NCI-H2227 (cell line): Measurements from ENCODE around the gene PDYN.

ENCODE experiments used
- DNase-seq: peaks from one replicate; lab custom pipeline; 2025; ENCODE audit not compliant: unreplicated experiment; lab: John Stamatoyannopoulos, UW

Gene PDYN

DNA sequence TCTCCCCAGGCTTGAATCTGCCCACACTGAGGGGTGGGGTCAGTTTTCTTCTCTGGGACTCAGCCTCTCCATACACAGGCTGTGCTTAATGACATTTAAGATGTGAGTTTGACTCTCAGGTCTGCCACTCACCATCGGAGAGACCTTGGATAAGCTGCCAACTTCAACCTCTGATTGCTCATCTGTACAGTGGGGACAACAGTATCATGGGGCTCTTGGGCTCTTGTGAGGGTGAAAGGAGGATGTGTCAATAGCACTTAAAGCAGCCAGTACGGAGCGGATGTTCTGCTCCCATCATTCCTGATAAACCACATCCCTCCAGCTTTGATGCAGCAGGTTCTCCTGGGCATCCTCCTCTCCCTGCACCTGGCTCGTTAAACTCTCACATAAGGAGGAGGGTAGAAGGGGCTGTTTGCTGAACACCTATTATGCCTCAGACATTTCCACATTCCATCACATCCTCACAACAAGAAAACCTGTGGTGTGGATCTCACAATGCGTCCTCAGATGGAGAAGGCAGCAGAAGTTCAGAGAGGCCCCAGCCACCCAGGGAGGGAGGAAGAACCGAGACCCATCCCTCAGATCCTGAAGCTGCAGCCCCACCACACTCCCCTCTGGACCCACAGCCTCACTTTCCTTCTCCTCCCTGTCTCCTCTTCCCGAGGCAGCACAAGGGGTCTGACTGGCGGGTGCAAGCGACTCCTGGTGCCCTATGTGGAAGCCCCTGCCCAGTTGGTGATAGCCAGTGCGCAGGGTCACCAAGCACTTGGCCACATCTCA, 1.9 kb upstream of the PDYN start:
- no peak for DNase-seq

DNA sequence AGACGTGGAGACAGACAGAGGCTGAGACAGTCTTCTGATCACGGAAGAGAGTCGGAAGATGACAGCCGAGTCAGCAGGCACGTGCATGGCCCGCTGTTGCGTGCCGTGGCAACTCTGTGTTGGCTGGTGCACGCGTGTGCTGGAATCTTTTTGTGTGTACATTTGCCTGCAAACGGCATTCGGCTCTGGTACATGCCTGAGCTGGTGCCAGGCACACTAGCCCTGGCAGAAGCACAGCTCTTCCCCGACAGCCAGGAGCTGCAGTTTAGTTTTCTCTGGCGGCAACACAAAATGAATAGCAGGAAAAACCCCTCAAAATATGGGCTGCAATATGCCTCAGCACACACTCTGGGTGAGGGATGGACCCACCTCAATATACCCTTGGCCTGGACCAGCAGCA, 769 bp upstream of the PDYN start:
- no peak for DNase-seq

DNA sequence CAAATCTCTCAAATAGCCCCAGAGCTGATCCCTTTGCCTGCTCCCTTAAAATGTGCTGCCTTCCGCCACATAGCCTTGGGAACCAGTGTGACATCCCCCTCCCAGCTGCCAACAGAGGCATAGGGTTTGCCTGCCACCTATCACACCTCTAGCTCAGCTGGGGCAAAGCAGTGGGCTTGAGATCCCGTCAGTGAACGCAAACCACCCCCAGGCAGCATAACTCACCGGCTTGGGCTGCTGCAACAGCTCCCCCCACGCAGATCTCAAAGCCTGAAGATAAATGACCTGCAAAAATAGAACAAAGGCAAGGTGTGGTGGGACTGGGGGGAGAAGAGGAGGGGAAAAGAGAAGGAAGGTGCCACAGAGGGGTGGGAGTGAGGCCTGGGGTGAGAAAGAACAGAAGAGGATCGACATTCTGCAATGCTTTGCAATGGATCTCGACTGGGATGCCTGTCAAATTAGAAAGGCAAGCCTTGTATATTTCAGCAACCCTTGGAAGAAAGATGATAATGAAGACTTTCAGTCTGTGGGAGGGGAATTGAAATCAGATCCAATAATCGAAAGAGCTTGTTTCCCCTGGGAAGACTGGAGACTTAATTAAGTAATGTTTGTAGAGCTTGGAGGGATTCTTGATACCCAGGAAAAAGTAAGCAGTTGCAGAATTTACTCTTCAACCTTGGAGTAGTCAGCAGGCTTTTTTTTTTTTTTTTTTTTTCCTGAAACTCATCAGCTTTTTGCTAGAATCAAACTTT, 1.3 kb downstream of the PDYN start:
- no peak for DNase-seq

DNA sequence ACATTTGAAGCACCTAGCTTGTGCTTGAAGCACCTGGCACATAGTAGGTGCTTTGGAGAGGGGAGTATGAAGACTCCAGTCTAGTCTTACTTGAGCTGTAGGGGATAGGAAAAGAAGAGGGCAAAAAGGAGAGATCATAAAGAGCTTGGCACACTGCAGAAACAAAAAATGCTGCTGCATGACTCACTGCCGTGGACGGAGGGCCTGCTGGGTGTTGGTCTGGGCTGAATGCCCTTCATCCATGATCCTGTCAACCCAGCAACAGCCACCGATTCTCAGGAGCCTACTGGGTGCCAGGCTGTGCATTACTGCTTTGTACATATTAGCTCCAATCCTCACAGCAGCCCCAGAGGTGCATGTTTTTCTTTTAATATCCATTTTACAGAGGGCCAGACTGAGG, 6.0 kb downstream of the PDYN start:
- DNase-seq: no peak

DNA sequence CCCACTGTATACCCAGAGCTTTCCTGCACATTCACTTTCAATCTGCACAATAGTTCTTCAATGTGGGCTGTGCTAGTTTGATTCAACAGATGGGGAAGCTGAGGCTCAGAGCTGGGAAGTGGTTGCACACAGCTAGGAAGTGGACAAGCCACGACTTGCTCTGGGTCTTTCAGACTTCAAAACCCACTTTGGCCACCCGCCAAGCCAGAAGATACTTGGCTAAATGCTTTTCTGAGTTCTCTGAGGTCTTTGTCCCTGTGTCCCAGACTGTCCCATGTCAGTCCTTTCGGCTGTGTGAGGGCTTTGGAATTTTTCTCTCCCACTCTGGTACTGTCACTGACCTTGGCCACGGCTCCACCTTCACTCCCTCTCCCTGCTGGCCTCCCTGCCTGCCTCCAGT, 10.6 kb downstream of the PDYN start:
- DNase-seq: no peak

DNA sequence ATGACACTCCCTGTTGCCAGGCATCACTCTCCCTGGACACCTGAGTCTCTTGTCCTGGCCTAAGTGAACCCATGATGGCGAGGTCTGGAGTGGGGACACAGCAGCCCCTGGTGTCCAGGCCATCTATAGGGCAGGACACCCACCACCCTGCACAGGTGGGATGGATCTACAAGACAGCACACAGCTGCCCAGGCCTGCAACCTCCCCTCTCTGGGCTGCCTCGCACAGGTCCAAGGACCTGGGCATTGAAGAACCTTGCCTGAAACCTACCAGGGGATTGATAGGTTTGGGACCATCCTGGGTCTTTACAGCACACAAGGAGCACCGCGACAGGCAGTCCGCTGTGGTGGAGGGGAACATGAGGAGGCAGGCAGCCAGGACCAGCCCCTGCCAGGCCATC, 11.2 kb downstream of the PDYN start:
- DNase-seq: no peak

DNA sequence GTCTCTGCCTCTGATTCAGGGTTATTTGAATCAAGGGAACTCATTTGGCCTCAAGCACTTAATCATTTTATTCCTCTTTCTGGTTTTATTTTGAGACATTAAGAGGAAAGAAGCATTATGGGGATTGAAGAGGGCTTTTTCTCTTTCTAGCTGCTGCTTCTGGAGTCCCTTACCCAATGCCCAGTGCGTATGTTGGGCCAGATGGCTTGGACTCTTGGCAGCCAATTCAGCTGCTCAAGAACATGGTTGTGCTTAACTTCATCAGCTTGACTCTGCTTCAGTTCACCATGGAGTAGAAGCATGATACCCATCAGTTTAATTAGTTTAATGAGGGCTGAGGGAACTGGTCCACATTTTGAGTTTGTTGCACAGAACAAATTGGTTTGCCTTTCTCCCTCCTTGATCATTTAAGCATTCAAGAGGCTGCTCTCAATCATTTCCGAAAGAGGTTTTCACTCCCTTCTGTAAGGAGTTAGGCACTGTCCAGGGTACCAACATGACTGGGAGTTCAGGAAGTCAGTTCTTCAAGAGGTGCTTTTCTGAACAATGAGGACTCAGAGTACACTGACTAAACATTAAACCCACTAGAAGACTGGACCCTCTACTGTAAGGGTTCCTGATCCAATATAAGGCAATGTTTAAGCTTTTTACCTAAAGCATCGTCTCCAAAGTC, 14.6 kb downstream of the PDYN start:
- DNase-seq: no peak

DNA sequence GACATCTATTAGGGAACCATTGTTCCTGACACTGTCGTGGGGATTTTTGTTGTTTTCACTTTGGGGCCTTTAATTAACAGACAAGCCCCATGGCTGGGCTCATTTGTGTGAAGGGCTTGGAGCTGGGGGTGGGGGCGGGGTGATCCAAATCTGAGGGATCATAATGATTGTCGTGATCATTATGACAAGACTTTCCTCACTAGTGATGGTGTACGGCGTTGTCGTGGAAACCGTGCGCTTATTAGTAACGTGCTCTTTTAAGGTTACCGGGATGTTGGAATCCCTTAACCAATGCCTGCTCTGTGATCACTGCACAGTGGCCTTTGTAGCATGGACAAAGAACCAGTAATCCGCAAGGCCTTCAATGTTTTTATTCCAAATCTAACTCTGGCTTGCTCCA, 18.6 kb downstream of the PDYN start:
- no peak for DNase-seq

DNA sequence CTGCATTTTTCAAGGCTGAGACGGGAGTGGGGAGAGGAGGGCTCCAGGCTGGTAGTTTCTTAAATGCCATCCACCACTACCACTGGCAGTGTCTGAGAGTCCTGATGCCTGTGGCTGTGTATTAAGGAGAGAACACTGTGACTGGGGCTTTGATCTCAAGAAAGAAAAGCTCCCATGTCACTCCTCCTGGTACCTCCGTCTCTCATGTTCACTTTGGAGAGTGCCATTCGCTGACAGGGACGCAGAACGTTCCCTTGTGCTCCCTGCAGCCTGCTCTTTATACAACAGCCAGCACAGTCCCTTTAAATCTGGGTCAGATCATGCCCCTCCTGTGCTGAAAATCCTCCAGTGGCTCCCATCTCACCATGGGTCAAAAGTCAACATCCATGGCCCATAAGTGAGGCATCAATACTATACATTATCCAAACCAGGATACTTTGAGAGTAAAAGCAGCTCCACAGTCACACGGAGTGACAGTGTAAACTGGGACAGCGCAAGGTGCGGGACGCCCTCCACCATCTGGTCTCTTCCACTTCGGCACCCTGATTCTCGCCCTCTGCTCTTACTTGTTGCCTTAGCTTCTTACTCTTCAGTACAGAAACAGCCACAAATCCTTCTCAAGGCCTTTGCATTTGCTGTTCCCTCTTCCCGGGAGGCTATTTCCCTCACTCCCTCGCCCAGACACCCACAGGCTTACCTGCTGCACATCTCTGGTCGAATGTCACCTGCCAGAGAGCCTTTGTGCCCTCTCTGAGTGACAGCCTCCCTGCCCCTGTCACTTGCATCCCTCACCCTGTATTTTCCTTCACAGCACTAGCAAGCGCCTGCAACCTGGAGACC, 20.0 kb downstream of the PDYN start:
- no peak for DNase-seq

DNA sequence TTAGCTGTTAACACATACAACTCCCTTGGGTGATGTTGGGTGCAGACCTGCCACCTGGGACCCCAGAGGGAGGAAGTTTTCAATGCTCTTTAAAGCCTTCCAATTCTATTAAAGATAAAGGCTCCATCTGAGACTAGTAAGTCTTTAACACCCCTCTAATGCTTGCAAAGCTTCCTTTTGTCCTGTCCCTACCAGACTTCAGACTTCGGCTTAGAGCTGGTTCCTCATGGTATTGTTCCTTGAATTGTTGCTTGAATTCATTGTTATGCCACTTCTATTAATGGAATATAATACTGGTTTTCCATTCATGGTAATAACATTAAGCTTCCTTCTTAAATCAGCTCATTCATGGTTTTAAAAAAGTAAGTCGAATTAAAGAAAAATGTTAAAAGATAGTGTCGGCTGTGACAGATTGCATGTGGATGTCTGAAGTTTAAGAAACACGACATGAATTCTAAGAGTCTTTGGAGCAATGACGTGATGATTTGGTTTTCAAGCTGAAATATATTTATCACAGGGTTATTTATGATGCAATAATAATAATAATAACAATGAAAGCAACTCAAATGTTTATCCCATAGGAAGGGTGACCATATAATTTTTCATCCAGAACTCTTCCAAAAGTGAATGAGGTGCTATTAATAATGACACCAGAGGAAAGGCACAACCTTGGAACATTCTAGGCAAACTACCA, 21.8 kb downstream of the PDYN start:
- no peak for DNase-seq

DNA sequence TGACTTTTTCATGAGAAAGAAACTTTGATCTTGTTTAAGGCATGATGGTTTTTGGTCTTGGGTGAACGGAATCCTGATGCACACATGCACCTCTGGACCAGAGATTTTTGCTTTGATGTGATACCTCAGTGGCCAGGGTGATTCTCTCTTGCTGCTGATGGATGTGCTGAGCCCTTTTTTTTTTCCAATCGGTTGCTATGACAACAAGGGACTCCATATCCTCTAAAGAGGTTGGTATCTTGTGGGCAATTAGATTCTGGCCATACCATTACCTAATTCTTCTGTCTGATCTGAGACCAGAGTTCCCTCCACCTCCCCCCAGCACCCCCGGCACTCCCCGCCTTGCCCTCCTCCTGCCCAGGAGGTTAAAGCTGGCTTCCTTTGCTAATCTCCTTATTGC, 24.9 kb downstream of the PDYN start:
- peak; percentile 45 for DNase-seq

DNA sequence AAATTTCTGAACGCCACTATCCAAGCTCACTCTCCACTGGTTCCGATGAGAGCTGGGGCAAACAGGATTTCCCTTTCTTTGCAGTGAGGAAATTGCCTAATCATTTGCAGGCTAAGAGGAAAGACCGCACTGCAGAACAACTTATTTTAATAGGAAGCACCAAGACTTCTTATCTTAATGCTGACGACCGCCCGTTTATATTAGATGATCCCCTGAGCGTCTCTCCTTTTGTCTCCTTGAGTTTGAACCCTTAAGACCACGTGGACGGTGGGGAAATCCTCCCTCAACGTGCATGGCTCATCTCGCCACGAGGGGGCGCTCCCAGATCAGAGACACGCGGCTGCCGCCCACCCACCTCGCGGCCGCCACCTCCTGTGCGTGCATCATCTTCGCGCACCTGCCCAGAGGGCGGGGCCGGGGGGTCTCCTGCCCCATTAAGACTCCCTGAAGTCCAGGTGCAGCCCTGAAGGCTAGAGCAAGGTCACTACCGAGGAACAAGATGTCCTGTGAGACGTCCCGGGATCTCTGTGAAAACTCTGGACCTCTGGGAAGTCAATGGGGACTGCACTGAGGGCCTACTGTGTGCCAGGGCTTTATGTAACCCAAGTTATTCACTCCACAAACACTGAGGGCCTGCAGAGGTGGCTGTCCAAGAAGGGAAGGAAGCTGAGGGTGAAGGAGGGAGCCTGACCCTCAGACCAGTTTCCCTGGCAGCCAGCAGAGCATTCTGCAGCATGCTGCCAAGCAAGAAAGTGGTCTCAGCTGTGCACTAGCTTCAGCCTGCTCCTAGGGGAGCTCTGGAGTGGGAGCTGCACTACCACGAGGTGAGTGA, 28.1 kb downstream of the PDYN start:
- peak; percentile 89 for DNase-seq

DNA sequence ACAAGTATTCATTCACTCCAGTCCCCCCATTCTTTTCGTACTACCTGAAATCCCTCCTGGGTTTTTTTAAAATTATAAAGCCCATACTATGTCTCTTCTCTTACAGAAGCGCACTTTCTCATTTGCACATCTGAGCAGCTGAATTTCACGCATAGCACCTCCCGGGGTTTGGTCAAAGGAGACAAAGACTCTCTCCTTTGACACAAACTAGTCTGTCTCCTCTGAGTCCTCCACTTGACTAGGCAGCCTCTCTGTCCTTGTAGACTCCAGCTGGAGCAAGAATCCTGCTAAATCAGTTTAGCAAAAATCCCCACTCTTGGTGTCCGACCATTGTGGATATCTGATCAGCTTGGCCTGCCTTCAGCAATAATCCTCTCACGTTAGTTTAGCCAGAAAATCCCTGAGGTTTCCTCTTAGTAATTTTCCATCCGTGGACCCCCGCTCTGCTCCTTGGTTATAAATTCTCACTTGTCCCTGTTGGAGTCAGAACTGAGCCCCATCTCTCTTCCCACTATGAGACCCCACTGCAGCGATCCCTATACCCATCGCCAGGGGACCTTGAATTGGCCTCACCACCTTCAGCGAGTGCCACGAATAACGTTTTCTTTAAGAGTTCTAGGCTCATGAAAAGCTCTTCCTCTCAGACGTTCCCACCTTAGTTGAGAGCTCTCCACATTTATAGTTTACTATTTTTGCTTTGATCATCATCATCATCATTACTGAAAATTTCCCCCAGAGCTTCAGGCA, 29.0 kb downstream of the PDYN start:
- peak; percentile 41 for DNase-seq

DNA sequence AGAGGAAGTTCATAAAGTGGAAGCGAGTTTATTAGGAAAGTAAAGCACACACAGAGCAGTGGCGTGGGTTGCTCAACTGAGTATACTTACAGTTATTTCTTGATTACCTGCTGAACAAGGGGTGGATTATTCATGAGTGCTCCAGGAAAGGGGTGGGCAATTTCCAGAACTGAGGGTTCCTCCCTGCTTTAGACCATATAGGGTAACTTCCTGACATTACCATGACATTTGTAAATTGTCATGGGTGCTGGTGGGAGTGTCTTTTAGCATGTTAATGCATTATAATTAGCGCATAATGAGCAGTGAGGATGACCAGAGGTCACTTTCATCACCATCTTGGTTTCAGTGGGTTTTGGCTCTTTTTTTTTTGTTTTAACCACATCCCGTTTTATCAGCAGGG, 29.8 kb downstream of the PDYN start:
- DNase-seq: no peak

DNA sequence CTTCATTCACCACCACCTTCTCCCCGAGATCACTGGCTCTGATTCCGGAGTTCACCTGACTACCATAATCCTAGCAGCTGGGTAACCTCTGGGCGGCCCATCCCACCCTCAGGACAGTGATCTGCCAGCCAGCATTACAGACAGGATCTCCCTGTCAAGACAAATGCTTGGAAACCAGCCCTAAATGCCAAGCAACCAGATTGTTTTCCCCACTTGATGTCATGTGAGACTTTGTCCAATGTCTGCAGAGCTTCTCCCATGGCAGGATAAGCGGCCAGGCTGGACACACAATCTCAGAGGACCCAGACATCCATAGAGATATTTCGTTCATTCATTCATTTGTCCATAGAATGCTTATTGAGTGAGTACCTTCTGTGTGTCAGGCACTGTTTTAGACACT, 32.5 kb downstream of the PDYN start:
- no peak for DNase-seq

DNA sequence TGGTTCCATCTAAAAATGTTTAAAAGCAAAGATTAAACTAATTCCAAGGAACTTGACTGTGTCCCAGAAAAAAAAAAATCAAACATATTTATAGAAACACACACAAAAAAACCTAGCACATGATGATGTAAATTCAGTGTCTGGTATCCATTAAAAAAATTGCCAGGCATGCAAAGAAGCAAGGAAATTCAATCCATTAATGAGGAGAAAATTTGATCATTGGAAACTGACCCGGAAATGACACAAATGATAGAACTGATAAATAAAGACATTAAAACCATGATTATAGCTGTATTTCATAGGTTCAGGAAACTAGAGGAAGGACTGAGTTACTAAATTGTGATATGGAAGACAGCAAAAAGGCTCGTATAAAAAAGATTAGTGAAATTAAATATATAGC, 34.7 kb downstream of the PDYN start:
- DNase-seq: no peak

DNA sequence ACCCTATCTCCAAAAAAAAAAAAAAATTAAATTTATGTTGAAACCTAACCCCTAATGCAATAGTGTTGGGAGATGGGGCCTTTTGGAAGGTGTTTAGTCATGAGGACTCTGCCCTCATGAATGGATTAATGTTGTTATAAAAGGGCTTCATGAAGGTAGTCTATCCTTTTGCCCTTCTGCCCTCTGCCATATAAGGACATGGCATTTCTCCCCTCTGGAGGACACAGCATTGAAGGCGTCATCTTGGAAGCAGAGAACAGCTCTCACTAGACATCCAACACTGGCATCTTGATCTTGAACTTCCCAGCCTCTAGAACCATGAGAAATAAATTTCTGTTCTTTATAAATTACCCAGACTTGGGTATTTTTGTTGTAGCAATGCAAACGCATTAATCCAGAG, 35.4 kb downstream of the PDYN start:
- no peak for DNase-seq

DNA sequence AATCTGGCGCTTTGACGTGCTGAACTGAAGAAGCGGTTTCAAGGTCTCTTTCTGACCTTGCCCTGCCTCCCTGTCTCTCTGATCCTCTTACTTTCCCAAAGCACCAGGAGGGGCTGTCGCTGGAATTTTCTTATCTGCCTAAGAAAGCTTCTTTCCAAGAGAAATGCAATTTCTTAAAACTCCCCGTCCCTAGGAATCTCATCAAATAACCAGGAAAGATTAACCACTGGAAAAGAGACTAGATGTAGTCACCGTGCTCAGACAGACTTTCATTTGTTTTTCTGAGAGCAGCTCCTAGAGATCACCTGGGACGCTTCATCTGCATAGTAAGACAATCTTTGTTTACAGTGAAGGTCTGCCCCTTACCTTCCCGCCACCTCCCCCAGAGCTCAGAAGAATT, 38.6 kb downstream of the PDYN start:
- DNase-seq: no peak

DNA sequence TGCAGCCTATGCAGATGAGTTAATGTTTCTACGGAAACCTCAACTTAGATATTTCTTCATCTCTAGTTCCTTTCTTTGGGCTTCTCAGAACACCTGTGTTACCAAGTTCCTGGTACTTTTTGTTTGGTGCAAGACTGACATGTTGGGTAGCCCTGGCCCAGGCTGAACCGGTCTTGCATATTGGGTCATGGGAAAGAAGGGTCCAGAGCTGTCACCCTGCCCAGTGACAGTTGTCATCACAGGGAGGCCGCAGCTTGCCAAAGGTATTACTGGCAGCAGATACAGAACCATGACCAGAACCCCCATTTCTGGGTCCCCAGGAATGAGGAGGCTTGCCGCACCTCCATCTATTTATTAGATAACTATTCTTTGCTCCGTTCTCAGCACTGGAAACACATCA, 40.2 kb downstream of the PDYN start:
- DNase-seq: no peak
